ENCODE measurements around the gene RIN3. TPM values are rescaled to one million over a fixed set of nuclear protein-coding genes. Genes with fewer than 3 reads are reported as not detected.

The RIN3 gene
- total and polyA plus RNA-seq, 2 of the 4 experiments (the other 2 are of a cell fraction) = 2.5 to 11.1 TPM

- TF ChIP-seq CTCF (conservative IDR thresholded peaks at IDR 0.05; ENCODE audit: low read depth, low read length) (no peak), MAFK (IDR thresholded peaks at IDR 0.05; ENCODE audit: low read depth, low read length) (no peak)
Measured at GRCh38 chr14:92549105-92549858, 35.7 kb downstream of the RIN3 start (continued).
